GM23248 (cell line): ENCODE data around the gene ANKS1B.

ENCODE experiments used
- EZH2 ChIP-seq: fragments of 200-600 bp; sonication (generic); IDR thresholded peaks from 2 replicates; pipeline ENCODE4 v1.6.1; 2018; ENCODE audit warnings: antibody characterized with exemption, mild to moderate bottlenecking; ENCODE audit not compliant: insufficient read depth, poor library complexity, severe bottlenecking
- EZH2phosphoT487 ChIP-seq: fragments of 200-600 bp; sonication (generic); IDR thresholded peaks from 2 replicates; pipeline ENCODE4 v1.6.1; 2018; ENCODE audit warnings: antibody characterized with exemption, moderate library complexity, mild to moderate bottlenecking, low read depth; ENCODE audit not compliant: insufficient read depth

DNA sequence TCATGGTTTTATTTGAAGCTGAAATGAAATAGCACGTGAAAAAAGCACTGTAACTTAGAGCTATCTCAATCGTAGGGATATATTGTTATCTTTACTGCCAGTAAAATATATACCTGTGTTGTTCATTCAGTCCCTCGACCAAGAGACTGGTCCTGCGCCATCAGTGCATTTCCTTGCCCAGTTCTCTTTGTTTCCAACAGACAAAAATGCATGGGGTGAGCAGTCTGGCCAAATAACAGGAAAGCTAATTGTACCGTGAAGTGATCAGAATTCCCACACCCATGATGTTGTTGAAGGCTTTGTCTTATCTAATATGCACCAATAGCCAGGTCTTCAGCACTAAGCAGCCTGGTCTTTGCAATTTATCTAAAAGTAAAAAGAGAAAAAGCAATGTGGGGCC is 814.3 kb downstream of the ANKS1B start:
- TF ChIP-seq EZH2phosphoT487 (no peak), EZH2 (no peak)
